Measurements from ENCODE around the gene KCNG2. TPM values are rescaled to one million over a fixed set of nuclear protein-coding genes. Genes with fewer than 3 reads are reported as not detected.

The KCNG2 gene
- total RNA-seq, 4 donors from 2014 or later, result 1.7 TPM; not detected in 3

- TF ChIP-seq POLR2A (IDR thresholded peaks at IDR 0.05; ENCODE audit: low read depth), result no peak
- no peaks in the 10 kb centered on the region for H3K36me3 ChIP-seq
- DNase-seq (ENCODE audit: extremely low spot score), result no peak
- 69% methylated on average over 19 of the region's 29 CpGs for WGBS
- intact Hi-C loops (cut with DNase I), result no loop called here
- H3K9me3 ChIP-seq, result no peaks in the 10 kb centered on the region
- no peak overlapping the region for H3K27ac ChIP-seq (replicated peaks in 1 of 4)
- no peak overlapping the region for H3K4me3 ChIP-seq
- H3K27me3 ChIP-seq, result peaks cover 0 to 71% (median 4%) of the 10 kb centered on the region in 4 donors
- H3K4me1 ChIP-seq, result no peaks in the 10 kb centered on the region
Measured at GRCh38 chr18:79779021-79779699, 18.6 kb upstream of the KCNG2 start.

- H3K27me3 ChIP-seq, result peaks cover 0 to 71% (median 4%) of the 10 kb centered on the region in 4 donors
- WGBS, result 86% methylated on average over 16 of the region's 18 CpGs
- H3K27ac ChIP-seq (replicated peaks in 1 of 4), result no peak overlapping the region
- no peaks in the 10 kb centered on the region for H3K9me3 ChIP-seq
- no peaks in the 10 kb centered on the region for H3K36me3 ChIP-seq
- no peak for TF ChIP-seq POLR2A (IDR thresholded peaks at IDR 0.05; ENCODE audit: low read depth)
- TF ChIP-seq, protein P1, sequence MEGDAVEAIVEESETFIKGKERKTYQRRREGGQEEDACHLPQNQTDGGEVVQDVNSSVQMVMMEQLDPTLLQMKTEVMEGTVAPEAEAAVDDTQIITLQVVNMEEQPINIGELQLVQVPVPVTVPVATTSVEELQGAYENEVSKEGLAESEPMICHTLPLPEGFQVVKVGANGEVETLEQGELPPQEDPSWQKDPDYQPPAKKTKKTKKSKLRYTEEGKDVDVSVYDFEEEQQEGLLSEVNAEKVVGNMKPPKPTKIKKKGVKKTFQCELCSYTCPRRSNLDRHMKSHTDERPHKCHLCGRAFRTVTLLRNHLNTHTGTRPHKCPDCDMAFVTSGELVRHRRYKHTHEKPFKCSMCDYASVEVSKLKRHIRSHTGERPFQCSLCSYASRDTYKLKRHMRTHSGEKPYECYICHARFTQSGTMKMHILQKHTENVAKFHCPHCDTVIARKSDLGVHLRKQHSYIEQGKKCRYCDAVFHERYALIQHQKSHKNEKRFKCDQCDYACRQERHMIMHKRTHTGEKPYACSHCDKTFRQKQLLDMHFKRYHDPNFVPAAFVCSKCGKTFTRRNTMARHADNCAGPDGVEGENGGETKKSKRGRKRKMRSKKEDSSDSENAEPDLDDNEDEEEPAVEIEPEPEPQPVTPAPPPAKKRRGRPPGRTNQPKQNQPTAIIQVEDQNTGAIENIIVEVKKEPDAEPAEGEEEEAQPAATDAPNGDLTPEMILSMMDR (IDR thresholded peaks at IDR 0.05), result no peak
- H3K4me1 ChIP-seq, result no peaks in the 10 kb centered on the region
- H3K4me3 ChIP-seq, result no peak overlapping the region
- intact Hi-C loops (cut with DNase I), result no loop called here
- no peak for DNase-seq (ENCODE audit: extremely low spot score)
Measured at GRCh38 chr18:79779700-79780190, 18.0 kb upstream of the KCNG2 start.

GRCh38 chr18:79780547-79780946, 17.2 kb upstream of the KCNG2 start:
- intact Hi-C loops (cut with DNase I), result no loop called here
- no peak overlapping the region for H3K27ac ChIP-seq (replicated peaks in 1 of 4)
- H3K27me3 ChIP-seq, result peaks cover 0 to 71% (median under 1%) of the 10 kb centered on the region in 4 donors
- no peaks in the 10 kb centered on the region for H3K4me1 ChIP-seq
- no peak for TF ChIP-seq POLR2A (IDR thresholded peaks at IDR 0.05; ENCODE audit: low read depth)
- no peak for TF ChIP-seq EP300 (IDR thresholded peaks at IDR 0.05)
- TF ChIP-seq, protein P1 (IDR thresholded peaks at IDR 0.05), result no peak
- no peak for TF ChIP-seq POLR2AphosphoS5 (IDR thresholded peaks at IDR 0.05)
- no peak overlapping the region for H3K4me3 ChIP-seq
- no peaks in the 10 kb centered on the region for H3K36me3 ChIP-seq
- WGBS, result 84% methylated on average over 8 of the region's 8 CpGs
- no peaks in the 10 kb centered on the region for H3K9me3 ChIP-seq
- no peak for DNase-seq (ENCODE audit: extremely low spot score)

DNA sequence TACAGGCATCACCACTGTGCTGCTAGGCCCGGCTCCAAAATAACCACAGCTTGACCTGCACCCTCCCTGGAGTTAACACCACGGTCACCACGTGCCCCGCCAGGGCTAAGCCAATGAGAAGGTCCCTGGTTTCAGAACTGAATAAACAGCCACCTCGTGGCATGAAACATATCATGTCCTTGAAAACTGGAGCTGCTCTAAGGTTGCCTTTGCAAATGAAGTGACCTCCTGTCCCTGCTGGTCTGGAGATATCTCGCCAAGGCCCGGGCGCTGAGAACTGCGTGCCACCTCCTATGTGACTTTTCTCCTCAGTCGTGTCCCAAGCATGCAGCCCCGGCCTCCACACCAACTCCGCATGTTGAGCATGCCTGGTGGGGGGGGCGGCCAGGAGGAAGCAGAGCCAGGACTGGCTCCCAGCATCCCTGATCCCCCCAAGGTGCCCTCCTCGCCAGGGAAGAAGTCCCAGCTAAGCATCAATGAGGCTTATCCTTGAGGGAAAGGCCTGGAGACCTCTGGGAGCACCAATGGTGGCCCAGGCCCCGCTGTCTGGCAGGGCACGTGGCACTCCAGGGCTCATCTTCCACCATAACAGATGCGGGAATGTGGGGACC, 16.3 kb upstream of the KCNG2 start:
- H3K4me1 ChIP-seq, result no peaks in the 10 kb centered on the region
- H3K4me3 ChIP-seq, result no peak overlapping the region
- no peak overlapping the region for H3K27ac ChIP-seq (replicated peaks in 1 of 4)
- intact Hi-C loops (cut with DNase I), result no loop called here
- TF ChIP-seq, protein P1 (IDR thresholded peaks at IDR 0.05), result no peak
- TF ChIP-seq POLR2AphosphoS5 (IDR thresholded peaks at IDR 0.05), result no peak
- TF ChIP-seq EP300 (IDR thresholded peaks at IDR 0.05), result no peak
- no peak for TF ChIP-seq POLR2A (IDR thresholded peaks at IDR 0.05; ENCODE audit: low read depth)
- no peaks in the 10 kb centered on the region for H3K36me3 ChIP-seq
- no peak for DNase-seq (ENCODE audit: extremely low spot score)
- 84% methylated on average over 10 of the region's 17 CpGs for WGBS
- peaks cover 0 to 71% (median under 1%) of the 10 kb centered on the region in 4 donors for H3K27me3 ChIP-seq
- H3K9me3 ChIP-seq, result no peaks in the 10 kb centered on the region

GRCh38 chr18:79782566-79783308, 15.0 kb upstream of the KCNG2 start:
- no peak overlapping the region for H3K27ac ChIP-seq (replicated peaks in 1 of 4)
- H3K4me1 ChIP-seq, result peaks cover under 1 to 4% (median 2%) of the 10 kb centered on the region in 4 donors
- no peaks in the 10 kb centered on the region for H3K9me3 ChIP-seq
- H3K36me3 ChIP-seq, result no peaks in the 10 kb centered on the region
- no peak for TF ChIP-seq EP300 (IDR thresholded peaks at IDR 0.05)
- TF ChIP-seq POLR2A (IDR thresholded peaks at IDR 0.05; ENCODE audit: low read depth), result no peak
- TF ChIP-seq POLR2AphosphoS5 (IDR thresholded peaks at IDR 0.05), result no peak
- TF ChIP-seq, protein P1 (IDR thresholded peaks at IDR 0.05), result no peak
- H3K27me3 ChIP-seq, result peaks cover 0 to 71% (median 10%) of the 10 kb centered on the region in 4 donors
- DNase-seq (ENCODE audit: extremely low spot score), result no peak
- intact Hi-C loops (cut with DNase I), result no loop called here
- no peak overlapping the region for H3K4me3 ChIP-seq
- 83% methylated on average over 21 of the region's 43 CpGs for WGBS
